Smooth muscle cell (in vitro differentiated cells): Measurements from ENCODE around the gene CIB1. TPM values are rescaled to one million over a fixed set of nuclear protein-coding genes. Genes with fewer than 3 reads are reported as not detected.
A peak's percentile ranks its signal among the peaks of the same experiment; 100 is the strongest.
"Not testable (repeated sequence)": the region's sequence is repeated elsewhere in the genome, so short reads cannot be mapped to it uniquely, and the experiment has no call there.

Experiments
- DNase-seq: peaks from one replicate; lab custom pipeline; 2025; ENCODE audit not compliant: unreplicated experiment; lab: John Stamatoyannopoulos, UW
- H2AFZ ChIP-seq: fragments of 200-600 bp; sonication (generic); 2 replicates; pipeline ENCODE4 v1.6.0; 2016; ENCODE audit warnings: antibody characterized with exemption, low read depth, mild to moderate bottlenecking
- H3F3A ChIP-seq: fragments of 200-600 bp; sonication (generic); 2 replicates; pipeline ENCODE4 v1.6.0; 2017; ENCODE audit warnings: antibody characterized with exemption, low read depth
- H3K27ac ChIP-seq: fragments of 200-600 bp; sonication (generic); 2 replicates; pipeline ENCODE4 v1.5.1; 2016; ENCODE audit warnings: low read depth, mild to moderate bottlenecking
- H3K27me3 ChIP-seq: fragments of 200-600 bp; sonication (generic); 2 replicates; pipeline ENCODE4 v1.6.1; 2016; ENCODE audit warnings: low read depth, mild to moderate bottlenecking
- H3K36me3 ChIP-seq: fragments of 200-600 bp; sonication (generic); 2 replicates; pipeline ENCODE4 v1.5.1; 2016; ENCODE audit warnings: low read depth
- H3K4me1 ChIP-seq: fragments of 200-600 bp; sonication (generic); 2 replicates; pipeline ENCODE4 v1.5.1; 2016; ENCODE audit warnings: low read depth
- H3K4me2 ChIP-seq: fragments of 200-600 bp; sonication (generic); 2 replicates; pipeline ENCODE4 v1.6.0; 2016; ENCODE audit warnings: mild to moderate bottlenecking
- H3K4me3 ChIP-seq: fragments of 200-600 bp; sonication (generic); 2 replicates; pipeline ENCODE4 v1.5.1; 2016; ENCODE audit warnings: mild to moderate bottlenecking
- H3K79me2 ChIP-seq: fragments of 200-600 bp; sonication (generic); 2 replicates; pipeline ENCODE4 v1.6.0; 2016; ENCODE audit warnings: low read depth, mild to moderate bottlenecking
- H3K9ac ChIP-seq: fragments of 200-600 bp; sonication (generic); 2 replicates; pipeline ENCODE4 v1.6.0; 2016; ENCODE audit warnings: low read depth
- H3K9me3 ChIP-seq: fragments of 200-600 bp; sonication (generic); replicated peaks from 2 replicates; pipeline ENCODE4 v1.5.1; 2016; ENCODE audit warnings: low read depth
- H4K20me1 ChIP-seq: fragments of 200-600 bp; sonication (generic); 2 replicates; pipeline ENCODE4 v1.6.0; 2016; ENCODE audit warnings: low read depth
- CTCF ChIP-seq: fragments of 200-600 bp; sonication (generic); IDR thresholded peaks from 2 replicates; pipeline ENCODE4 v1.5.1; 2017; ENCODE audit warnings: borderline replicate concordance, mild to moderate bottlenecking, antibody characterized with exemption; ENCODE audit not compliant: insufficient read depth, poor library complexity, severe bottlenecking
- WGBS: methylation state at CpG from one replicate; pipeline ENCODE4 v1.1.7; 2016; ENCODE audit warnings: low lambda C conversion rate; 5-methylcytosine and 5-hydroxymethylcytosine counted together
- polyA plus RNA-seq: library from polyadenylated mRNA; unstranded; fragments of >200 nt; fragmentation: Nextera tagmentation; extraction: Ambion mirVana; gene quantifications from 2 replicates; pipeline ENCODE4 v1.2.1, GENCODE V29; 2016
- total RNA-seq: library from RNA; depleted of rRNA; stranded (reverse); fragments of >200 nt; gene quantifications from 2 replicates; pipeline ENCODE4 v1.2.3, GENCODE V29; 2014

CIB1 gene
- total RNA-seq (33.9 and 37.3 TPM in 2 replicates), polyA plus RNA-seq (110 and 132 TPM in 2 replicates)

- no peaks in the 10 kb centered on the region for H3K27me3 ChIP-seq
- 1% methylated on average over 34 of the region's 63 CpGs for WGBS
- no peaks in the 10 kb centered on the region for H3F3A ChIP-seq
- peak within 1 kb of the TSS; percentile 94 for H3K4me2 ChIP-seq
- no peaks in the 10 kb centered on the region for H3K36me3 ChIP-seq
- peak within 1 kb of the TSS; percentile 72 for H3K27ac ChIP-seq
- peaks cover 10% of the 10 kb centered on the region for H4K20me1 ChIP-seq
- TF ChIP-seq CTCF: no peak
- H3K4me3 ChIP-seq: peak within 1 kb of the TSS; percentile 81
- DNase-seq: peak; percentile 89
- H3K9ac ChIP-seq: peak within 1 kb of the TSS; percentile 81
- peaks cover 6% of the 10 kb centered on the region for H3K79me2 ChIP-seq
- no peaks in the 10 kb centered on the region for H3K9me3 ChIP-seq
- peak within 1 kb of the TSS; percentile 88 for H2AFZ ChIP-seq
- H3K4me1 ChIP-seq: peaks cover 11% of the 10 kb centered on the region
Observed at GRCh38 chr15:90233387-90234095, at the start of gene CIB1. Gene CIB1 (minus strand): TSS chr15:90233941. CDS start chr15:90233885, 56 bp downstream.

- not testable (repeated sequence) for H3K27me3 ChIP-seq, H3K4me2 ChIP-seq, H4K20me1 ChIP-seq, H3K27ac ChIP-seq, H3K9me3 ChIP-seq, H3K36me3 ChIP-seq, H3K9ac ChIP-seq, DNase-seq, H3F3A ChIP-seq, H2AFZ ChIP-seq, H3K79me2 ChIP-seq, H3K4me1 ChIP-seq, H3K4me3 ChIP-seq
- 93% methylated on average over 6 of the region's 6 CpGs for WGBS
Observed at GRCh38 chr15:90281637-90282036, 47.9 kb upstream of the CIB1 start.

GRCh38 chr15:90280743-90281142 is 47.0 kb upstream of the CIB1 start:
- H3K4me3 ChIP-seq, H3K4me2 ChIP-seq, DNase-seq, H3K79me2 ChIP-seq, H3F3A ChIP-seq, H3K36me3 ChIP-seq, H3K27ac ChIP-seq, H3K9ac ChIP-seq, H2AFZ ChIP-seq, H3K27me3 ChIP-seq, H4K20me1 ChIP-seq, H3K4me1 ChIP-seq, H3K9me3 ChIP-seq: not testable (repeated sequence)
- 93% methylated on average over 5 of the region's 5 CpGs for WGBS

- not testable (repeated sequence) for H3K9me3 ChIP-seq, H3F3A ChIP-seq, H2AFZ ChIP-seq, H3K4me2 ChIP-seq, H3K4me3 ChIP-seq, H3K27ac ChIP-seq, H3K9ac ChIP-seq, H3K27me3 ChIP-seq, H3K4me1 ChIP-seq, H3K36me3 ChIP-seq, H4K20me1 ChIP-seq, H3K79me2 ChIP-seq, DNase-seq
- WGBS: 97% methylated on average over 12 of the region's 12 CpGs
Observed at GRCh38 chr15:90278467-90278866, 44.7 kb upstream of the CIB1 start.

GRCh38 chr15:90271459-90272166 is 37.9 kb upstream of the CIB1 start:
- H3K27me3 ChIP-seq: no peaks in the 10 kb centered on the region
- no peak overlapping the region for H3K27ac ChIP-seq
- WGBS: 95% methylated on average over 7 of the region's 7 CpGs
- H3K9ac ChIP-seq: no peak overlapping the region
- TF ChIP-seq CTCF: no peak
- no peaks in the 10 kb centered on the region for H3K9me3 ChIP-seq
- H3K4me1 ChIP-seq: peaks cover 7% of the 10 kb centered on the region
- H2AFZ ChIP-seq: no peak overlapping the region
- DNase-seq: no peak
- H3K4me3 ChIP-seq: no peak overlapping the region
- no peaks in the 10 kb centered on the region for H3K36me3 ChIP-seq
- H4K20me1 ChIP-seq: peaks cover 27% of the 10 kb centered on the region
- H3F3A ChIP-seq: no peaks in the 10 kb centered on the region
- peaks cover 14% of the 10 kb centered on the region for H3K79me2 ChIP-seq
- H3K4me2 ChIP-seq: no peak overlapping the region
